ENCODE data around the gene FADD. TPM values are rescaled to one million over a fixed set of nuclear protein-coding genes. Genes with fewer than 3 reads are reported as not detected.

FADD gene
- total RNA-seq, 1 experiment from 2014 or later = 40.2 TPM

GRCh38 chr11:70241709-70242108, 38.6 kb downstream of the FADD start:
- Mint-ChIP-seq H3K9me3 (ENCODE audit: low read depth, unreplicated experiment) (peaks cover 6% of the 10 kb centered on the region), H3K27ac (ENCODE audit: unreplicated experiment) (no peak overlapping the region)
- no TSS peak for BruUV-seq (replicated peaks)

GRCh38 chr11:70242885-70243284, 39.8 kb downstream of the FADD start:
- no TSS peak for BruUV-seq (replicated peaks)
- no peak overlapping the region for H3K4me3 Mint-ChIP-seq (ENCODE audit: low read depth, unreplicated experiment)

More at GRCh38 chr11:70241709-70242108, 38.6 kb downstream of the FADD start:
- DNase-seq = no peak
- TF ChIP-seq, protein P1, sequence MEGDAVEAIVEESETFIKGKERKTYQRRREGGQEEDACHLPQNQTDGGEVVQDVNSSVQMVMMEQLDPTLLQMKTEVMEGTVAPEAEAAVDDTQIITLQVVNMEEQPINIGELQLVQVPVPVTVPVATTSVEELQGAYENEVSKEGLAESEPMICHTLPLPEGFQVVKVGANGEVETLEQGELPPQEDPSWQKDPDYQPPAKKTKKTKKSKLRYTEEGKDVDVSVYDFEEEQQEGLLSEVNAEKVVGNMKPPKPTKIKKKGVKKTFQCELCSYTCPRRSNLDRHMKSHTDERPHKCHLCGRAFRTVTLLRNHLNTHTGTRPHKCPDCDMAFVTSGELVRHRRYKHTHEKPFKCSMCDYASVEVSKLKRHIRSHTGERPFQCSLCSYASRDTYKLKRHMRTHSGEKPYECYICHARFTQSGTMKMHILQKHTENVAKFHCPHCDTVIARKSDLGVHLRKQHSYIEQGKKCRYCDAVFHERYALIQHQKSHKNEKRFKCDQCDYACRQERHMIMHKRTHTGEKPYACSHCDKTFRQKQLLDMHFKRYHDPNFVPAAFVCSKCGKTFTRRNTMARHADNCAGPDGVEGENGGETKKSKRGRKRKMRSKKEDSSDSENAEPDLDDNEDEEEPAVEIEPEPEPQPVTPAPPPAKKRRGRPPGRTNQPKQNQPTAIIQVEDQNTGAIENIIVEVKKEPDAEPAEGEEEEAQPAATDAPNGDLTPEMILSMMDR (IDR thresholded peaks at IDR 0.05; ENCODE audit: unreplicated experiment) = no peak
- Mint-ChIP-seq H3K27me3 (ENCODE audit: unreplicated experiment) (peaks cover 16% of the 10 kb centered on the region), H3K4me1 (ENCODE audit: low read depth, unreplicated experiment) (peaks cover 19% of the 10 kb centered on the region), H3K4me3 (ENCODE audit: low read depth, unreplicated experiment) (no peak overlapping the region), H3K36me3 (ENCODE audit: insufficient read depth, unreplicated experiment) (peaks cover 5% of the 10 kb centered on the region)
- CTCF ChIA-PET = no interaction called here
- intact Hi-C loops (cut with micrococcal nuclease; ENCODE audit: unreplicated experiment) = no loop called here

DNA sequence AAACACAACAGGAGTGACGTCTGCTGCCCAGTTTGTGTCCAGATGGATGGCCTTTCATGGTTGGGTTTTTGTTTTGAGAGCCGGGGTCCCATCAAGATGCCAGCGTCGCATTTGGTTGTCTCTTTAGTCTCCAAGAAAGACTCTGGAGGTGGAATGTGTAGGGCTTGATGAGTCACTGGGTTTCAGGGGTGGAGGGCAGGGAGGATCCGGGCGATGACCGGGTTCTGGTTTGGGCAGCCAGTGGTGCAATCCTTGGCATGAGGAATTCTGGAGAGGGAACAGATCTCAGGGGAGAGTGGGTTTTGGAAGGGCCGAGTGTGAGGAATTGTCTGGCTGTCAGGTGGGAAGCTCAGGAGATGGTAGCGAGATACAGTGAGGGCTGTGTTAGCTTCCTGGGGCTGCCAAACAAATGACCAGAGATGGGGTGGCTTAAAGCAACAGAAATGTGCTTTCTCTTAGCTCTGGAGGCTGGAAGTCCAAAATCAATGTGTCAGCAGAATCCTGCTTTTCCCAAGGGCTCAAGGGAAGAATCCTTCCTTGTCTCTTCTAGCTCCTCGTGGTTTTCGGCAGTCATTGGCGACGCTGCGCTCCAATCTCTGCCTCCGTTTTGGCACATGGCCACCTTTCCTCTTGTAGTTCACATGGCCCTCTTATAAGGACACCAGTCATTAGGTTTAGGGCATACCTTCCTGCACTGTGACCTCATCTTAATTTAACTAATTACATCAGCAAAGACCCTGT, 41.0 kb downstream of the FADD start:
- no TSS peak for BruUV-seq (replicated peaks)
- peaks cover 19% of the 10 kb centered on the region for H3K4me1 Mint-ChIP-seq (ENCODE audit: low read depth, unreplicated experiment)
- CTCF ChIA-PET = interaction anchor here (0.7 kb wide), 1 partner anchor 1009 kb away, joined by 5 read pairs; no protein-coding TSS in a partner anchor
- peaks cover 16% of the 10 kb centered on the region for H3K27me3 Mint-ChIP-seq (ENCODE audit: unreplicated experiment)
- peaks cover 5% of the 10 kb centered on the region for H3K36me3 Mint-ChIP-seq (ENCODE audit: insufficient read depth, unreplicated experiment)
- TF ChIP-seq, protein P1 (IDR thresholded peaks at IDR 0.05; ENCODE audit: unreplicated experiment) = no peak
- no peak for DNase-seq
- H3K4me3 Mint-ChIP-seq (ENCODE audit: low read depth, unreplicated experiment) = no peak overlapping the region
- H3K9me3 Mint-ChIP-seq (ENCODE audit: low read depth, unreplicated experiment) = peaks cover 6% of the 10 kb centered on the region
- intact Hi-C loops (cut with micrococcal nuclease; ENCODE audit: unreplicated experiment) = no loop called here
- H3K27ac Mint-ChIP-seq (ENCODE audit: unreplicated experiment) = no peak overlapping the region

More at GRCh38 chr11:70242885-70243284, 39.8 kb downstream of the FADD start:
- no peak for DNase-seq
- TF ChIP-seq, protein P1 (IDR thresholded peaks at IDR 0.05; ENCODE audit: unreplicated experiment) = no peak
- Mint-ChIP-seq H3K4me1 (ENCODE audit: low read depth, unreplicated experiment) (peaks cover 19% of the 10 kb centered on the region), H3K27me3 (ENCODE audit: unreplicated experiment) (peaks cover 16% of the 10 kb centered on the region), H3K36me3 (ENCODE audit: insufficient read depth, unreplicated experiment) (peaks cover 5% of the 10 kb centered on the region), H3K27ac (ENCODE audit: unreplicated experiment) (no peak overlapping the region), H3K9me3 (ENCODE audit: low read depth, unreplicated experiment) (peaks cover 6% of the 10 kb centered on the region)
- intact Hi-C loops (cut with micrococcal nuclease; ENCODE audit: unreplicated experiment) = no loop called here
- CTCF ChIA-PET = no interaction called here

GRCh38 chr11:70244698-70245097, 41.6 kb downstream of the FADD start:
- DNase-seq = no peak
- Mint-ChIP-seq H3K9me3 (ENCODE audit: low read depth, unreplicated experiment) (peaks cover 6% of the 10 kb centered on the region), H3K4me1 (ENCODE audit: low read depth, unreplicated experiment) (peaks cover 19% of the 10 kb centered on the region), H3K27me3 (ENCODE audit: unreplicated experiment) (peaks cover 16% of the 10 kb centered on the region), H3K36me3 (ENCODE audit: insufficient read depth, unreplicated experiment) (peaks cover 5% of the 10 kb centered on the region), H3K27ac (ENCODE audit: unreplicated experiment) (no peak overlapping the region), H3K4me3 (ENCODE audit: low read depth, unreplicated experiment) (no peak overlapping the region)
- TF ChIP-seq, protein P1 (IDR thresholded peaks at IDR 0.05; ENCODE audit: unreplicated experiment) = no peak
- intact Hi-C loops (cut with micrococcal nuclease; ENCODE audit: unreplicated experiment) = no loop called here
- CTCF ChIA-PET = no interaction called here
- no TSS peak for BruUV-seq (replicated peaks)

All from Calu3 (cell line).